Measurements from ENCODE around the gene PSTPIP1.

The PSTPIP1 gene

DNA sequence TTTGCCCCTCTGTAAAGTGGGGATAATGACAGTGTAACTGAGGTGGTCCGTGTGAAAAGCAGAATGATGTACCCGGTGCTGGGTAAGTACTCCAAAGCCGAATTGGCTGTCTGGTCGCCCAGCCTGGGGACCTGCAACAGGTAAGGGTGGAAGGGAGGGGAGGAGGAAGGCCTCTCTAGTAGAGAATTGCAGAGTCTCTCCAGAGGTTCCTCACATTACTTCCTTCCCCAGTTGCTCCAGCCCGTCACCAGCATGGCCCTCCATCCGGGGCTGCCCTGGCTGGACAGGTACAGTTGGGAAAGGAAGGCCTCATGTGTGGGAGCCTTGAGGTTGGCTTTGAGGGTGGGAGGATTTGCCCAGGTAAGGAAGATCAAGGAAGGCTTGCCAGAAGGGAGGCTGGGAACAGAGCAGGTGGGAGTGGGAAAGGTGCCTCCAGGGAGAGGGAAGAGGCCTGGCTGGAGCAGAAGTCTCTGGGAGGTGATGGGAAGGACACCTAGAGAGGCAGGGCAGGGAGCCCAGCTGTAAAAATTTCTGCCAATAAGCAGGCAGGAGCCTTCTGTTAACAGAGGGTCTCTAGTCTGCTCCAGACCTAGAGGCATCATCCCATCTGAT is 1.7 kb upstream of the PSTPIP1 start:
- no peak for DNase-seq (ENCODE audit: low spot score)
- TF ChIP-seq, protein P1, sequence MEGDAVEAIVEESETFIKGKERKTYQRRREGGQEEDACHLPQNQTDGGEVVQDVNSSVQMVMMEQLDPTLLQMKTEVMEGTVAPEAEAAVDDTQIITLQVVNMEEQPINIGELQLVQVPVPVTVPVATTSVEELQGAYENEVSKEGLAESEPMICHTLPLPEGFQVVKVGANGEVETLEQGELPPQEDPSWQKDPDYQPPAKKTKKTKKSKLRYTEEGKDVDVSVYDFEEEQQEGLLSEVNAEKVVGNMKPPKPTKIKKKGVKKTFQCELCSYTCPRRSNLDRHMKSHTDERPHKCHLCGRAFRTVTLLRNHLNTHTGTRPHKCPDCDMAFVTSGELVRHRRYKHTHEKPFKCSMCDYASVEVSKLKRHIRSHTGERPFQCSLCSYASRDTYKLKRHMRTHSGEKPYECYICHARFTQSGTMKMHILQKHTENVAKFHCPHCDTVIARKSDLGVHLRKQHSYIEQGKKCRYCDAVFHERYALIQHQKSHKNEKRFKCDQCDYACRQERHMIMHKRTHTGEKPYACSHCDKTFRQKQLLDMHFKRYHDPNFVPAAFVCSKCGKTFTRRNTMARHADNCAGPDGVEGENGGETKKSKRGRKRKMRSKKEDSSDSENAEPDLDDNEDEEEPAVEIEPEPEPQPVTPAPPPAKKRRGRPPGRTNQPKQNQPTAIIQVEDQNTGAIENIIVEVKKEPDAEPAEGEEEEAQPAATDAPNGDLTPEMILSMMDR (IDR thresholded peaks at IDR 0.05; ENCODE audit: extremely low read depth, missing control alignments), result no peak

- TF ChIP-seq, protein P1 (IDR thresholded peaks at IDR 0.05; ENCODE audit: extremely low read depth, missing control alignments), result no peak
- no peak for DNase-seq (ENCODE audit: low spot score)
Measured at GRCh38 chr15:76994001-76994400, 925 bp upstream of the PSTPIP1 start.

DNA sequence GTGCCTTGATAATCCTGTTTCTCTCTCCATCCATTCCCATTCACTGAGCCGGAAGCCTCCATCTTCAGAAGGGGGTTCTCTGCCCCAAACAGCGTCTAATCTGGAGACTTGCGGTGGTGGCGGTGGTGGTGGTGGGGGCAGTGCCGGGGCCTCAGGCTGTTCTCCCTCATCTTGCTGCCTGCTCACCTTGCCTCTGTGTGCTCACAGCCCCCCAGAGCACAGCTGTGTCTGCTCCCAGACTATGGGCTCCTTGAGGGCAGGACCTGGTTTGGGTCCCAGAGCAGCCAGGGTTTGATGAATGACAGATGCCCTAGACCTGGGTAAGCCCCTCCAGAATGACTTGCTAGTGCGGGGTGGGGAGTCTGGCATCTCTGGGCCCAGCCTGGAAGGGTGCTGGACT is 430 bp upstream of the PSTPIP1 start:
- no peak for DNase-seq (ENCODE audit: low spot score)

DNA sequence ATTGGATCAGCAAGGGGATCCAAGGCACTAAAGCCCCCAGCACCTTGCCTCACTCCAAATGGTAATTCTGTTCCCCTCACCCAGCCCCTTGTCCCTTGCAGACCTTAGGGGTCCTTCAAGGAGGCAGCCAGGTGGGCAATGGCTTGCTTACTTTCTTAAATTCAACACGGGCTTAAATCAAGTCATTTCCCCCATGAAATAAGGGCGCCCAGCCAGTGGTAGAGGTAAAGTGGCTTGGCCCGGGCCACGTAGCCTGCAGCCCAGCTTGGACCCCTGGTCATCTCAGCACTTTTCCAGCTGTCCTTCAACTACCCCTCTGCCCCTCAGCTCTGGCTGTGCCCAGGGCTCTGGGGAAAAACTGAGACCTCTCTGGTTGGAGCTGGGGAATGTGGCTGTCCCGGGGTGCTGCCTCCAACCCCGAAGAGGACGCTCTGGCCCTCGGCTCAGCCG is 1.2 kb downstream of the PSTPIP1 start:
- TF ChIP-seq, protein P1 (IDR thresholded peaks at IDR 0.05; ENCODE audit: extremely low read depth, missing control alignments), result no peak
- DNase-seq (ENCODE audit: low spot score), result no peak

More for the DNA sequence above, 430 bp upstream of the PSTPIP1 start:
- TF ChIP-seq, protein P1 (IDR thresholded peaks at IDR 0.05; ENCODE audit: extremely low read depth, missing control alignments), result no peak

- DNase-seq (ENCODE audit: low spot score), result no peak
- TF ChIP-seq, protein P1 (IDR thresholded peaks at IDR 0.05; ENCODE audit: extremely low read depth, missing control alignments), result no peak
Measured at GRCh38 chr15:76996526-76997401, 1.8 kb downstream of the PSTPIP1 start.

DNA sequence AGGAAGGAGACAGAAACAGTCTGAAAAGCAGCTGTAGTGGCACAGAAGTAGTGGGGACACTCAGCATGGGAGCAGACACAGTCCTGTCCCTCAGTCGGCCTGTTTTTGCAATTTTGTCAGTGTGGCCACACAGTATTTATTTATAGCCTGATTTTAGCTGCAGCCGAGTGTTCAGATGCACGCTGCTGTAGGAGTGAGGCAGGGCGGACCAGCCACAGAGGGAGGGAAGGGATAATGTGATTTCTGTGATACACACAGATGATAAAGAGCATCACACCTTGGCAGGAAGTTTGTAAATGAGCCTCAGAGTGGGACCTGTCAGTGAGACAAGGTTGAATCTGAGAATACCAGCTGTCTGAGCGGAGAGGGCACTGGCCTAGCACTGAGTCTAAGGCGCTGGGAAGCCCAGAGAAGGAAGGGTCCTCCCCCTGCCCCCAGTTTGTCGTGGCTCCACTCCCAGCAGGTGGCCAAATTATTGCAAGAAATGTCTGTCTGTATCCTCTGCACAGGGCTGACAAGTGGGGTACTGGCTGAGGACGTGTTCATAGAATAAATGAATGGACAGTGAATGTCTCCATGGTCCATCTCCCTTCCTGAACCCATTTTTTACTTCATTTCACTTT is 3.8 kb downstream of the PSTPIP1 start:
- no peak for DNase-seq (ENCODE audit: low spot score)
- TF ChIP-seq, protein P1 (IDR thresholded peaks at IDR 0.05; ENCODE audit: extremely low read depth, missing control alignments), result no peak

- TF ChIP-seq, protein P1 (IDR thresholded peaks at IDR 0.05; ENCODE audit: extremely low read depth, missing control alignments), result no peak
- no peak for DNase-seq (ENCODE audit: low spot score)
Measured at GRCh38 chr15:76999996-77000395, 5.1 kb downstream of the PSTPIP1 start.
